Uterus (tissue), 4 donors: ENCODE data around the gene HECW1. TPM values are rescaled to one million over a fixed set of nuclear protein-coding genes. Genes with fewer than 3 reads are reported as not detected.

ENCODE experiments used
- DNase-seq, 2 donors: peaks; one replicate each; pipeline ENCODE4 v3.0.0-alpha.2; 2019 to 2020
- H3K27ac ChIP-seq, 2 donors: fragments of 200-600 bp; sonication (generic); 1 replicate in 1 of 2; 2 replicates in 1 of 2; pipeline ENCODE4 v1.5.1; 2016 to 2018
- H3K27me3 ChIP-seq, 2 donors: fragments of 200-600 bp; sonication (generic); one replicate each; pipeline ENCODE4 v1.5.1; 2018 to 2019; ENCODE audit warnings: control low read depth in 1 of 2
- H3K36me3 ChIP-seq, 2 donors: fragments of 200-600 bp; sonication (generic); one replicate each; pipeline ENCODE4 v1.5.1; 2019; ENCODE audit warnings: control low read depth in 1 of 2
- H3K4me1 ChIP-seq, 2 donors: fragments of 200-600 bp; sonication (generic); one replicate each; pipeline ENCODE4 v1.5.1; 2018 to 2019; ENCODE audit warnings: control low read depth in 1 of 2
- H3K4me3 ChIP-seq, 2 donors: fragments of 200-600 bp; sonication (generic); 1 replicate in 1 of 2; 2 replicates in 1 of 2; pipeline ENCODE4 v1.5.1; 2018 to 2019; ENCODE audit warnings: mild to moderate bottlenecking in 1 of 2
- H3K9me3 ChIP-seq, 2 donors: fragments of 200-600 bp; sonication (generic); one replicate each; pipeline ENCODE4 v1.5.1; 2019; ENCODE audit warnings: control low read depth in 1 of 2
- POLR2A ChIP-seq, 2 donors: fragments of 450-650 bp; IDR thresholded peaks; one replicate each; pipeline ENCODE4 v1.6.1; 2016; ENCODE audit warnings: antibody characterized with exemption in 2 of 2, mild to moderate bottlenecking in 1 of 2, moderate library complexity in 1 of 2
- intact Hi-C: fragments of 100-400 bp; cut with DNase I; formaldehyde crosslinking; loops from one replicate; pipeline ENCODE4 v1.15.1; 2023; ENCODE audit warnings: low total_unique reads
- total RNA-seq, 4 donors: library from RNA; depleted of rRNA in 3 of 4; stranded (reverse); fragments of >200 nt in 3 of 4; gene quantifications; one replicate each; pipeline versions ENCODE4 v1.1.0 to v1.2.4, GENCODE V29; 2014 to 2023
- TF ChIP-seq, protein P1 (sequence below), 4 experiments: fragments of 200-600 bp in 2 of 4; fragments of 450-650 bp in 2 of 4; sonication (generic) in 2 of 4; IDR thresholded peaks; one replicate each; pipeline ENCODE4 v1.5.1; 2016 to 2019; ENCODE audit warnings: antibody characterized with exemption in 4 of 4, mild to moderate bottlenecking in 2 of 4, moderate library complexity in 1 of 4
- donor health status: DM: yes; HTN: yes; CAD: no.

HECW1 gene
- total RNA-seq, 4 donors from 2014 or later = 0.28 TPM; not detected in 3

DNA sequence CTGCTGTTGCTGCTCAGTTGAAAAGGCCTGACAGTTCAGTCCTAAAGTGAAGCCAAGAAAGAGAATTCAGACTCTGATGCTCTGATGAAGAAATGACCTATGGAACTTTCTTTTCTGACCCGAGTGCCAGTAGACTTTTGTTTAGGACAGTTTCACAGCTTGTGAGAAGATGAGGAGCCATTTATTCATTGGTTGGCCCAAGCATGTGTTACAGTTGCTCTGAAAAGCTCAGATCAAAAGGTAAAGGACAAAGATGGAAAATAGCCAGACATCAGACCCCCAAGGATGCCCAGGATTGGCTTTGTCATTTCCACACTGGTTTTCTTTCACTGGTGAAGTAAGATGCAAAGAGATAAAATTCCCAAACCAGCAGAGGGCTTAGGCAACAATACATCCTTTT, 321.2 kb downstream of the HECW1 start:
- no peak for TF ChIP-seq POLR2A (IDR thresholded peaks at IDR 0.05)
- TF ChIP-seq, protein P1, sequence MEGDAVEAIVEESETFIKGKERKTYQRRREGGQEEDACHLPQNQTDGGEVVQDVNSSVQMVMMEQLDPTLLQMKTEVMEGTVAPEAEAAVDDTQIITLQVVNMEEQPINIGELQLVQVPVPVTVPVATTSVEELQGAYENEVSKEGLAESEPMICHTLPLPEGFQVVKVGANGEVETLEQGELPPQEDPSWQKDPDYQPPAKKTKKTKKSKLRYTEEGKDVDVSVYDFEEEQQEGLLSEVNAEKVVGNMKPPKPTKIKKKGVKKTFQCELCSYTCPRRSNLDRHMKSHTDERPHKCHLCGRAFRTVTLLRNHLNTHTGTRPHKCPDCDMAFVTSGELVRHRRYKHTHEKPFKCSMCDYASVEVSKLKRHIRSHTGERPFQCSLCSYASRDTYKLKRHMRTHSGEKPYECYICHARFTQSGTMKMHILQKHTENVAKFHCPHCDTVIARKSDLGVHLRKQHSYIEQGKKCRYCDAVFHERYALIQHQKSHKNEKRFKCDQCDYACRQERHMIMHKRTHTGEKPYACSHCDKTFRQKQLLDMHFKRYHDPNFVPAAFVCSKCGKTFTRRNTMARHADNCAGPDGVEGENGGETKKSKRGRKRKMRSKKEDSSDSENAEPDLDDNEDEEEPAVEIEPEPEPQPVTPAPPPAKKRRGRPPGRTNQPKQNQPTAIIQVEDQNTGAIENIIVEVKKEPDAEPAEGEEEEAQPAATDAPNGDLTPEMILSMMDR (IDR thresholded peaks at IDR 0.05) = no peak
- DNase-seq = no peak
- intact Hi-C loops = no loop called here

DNA sequence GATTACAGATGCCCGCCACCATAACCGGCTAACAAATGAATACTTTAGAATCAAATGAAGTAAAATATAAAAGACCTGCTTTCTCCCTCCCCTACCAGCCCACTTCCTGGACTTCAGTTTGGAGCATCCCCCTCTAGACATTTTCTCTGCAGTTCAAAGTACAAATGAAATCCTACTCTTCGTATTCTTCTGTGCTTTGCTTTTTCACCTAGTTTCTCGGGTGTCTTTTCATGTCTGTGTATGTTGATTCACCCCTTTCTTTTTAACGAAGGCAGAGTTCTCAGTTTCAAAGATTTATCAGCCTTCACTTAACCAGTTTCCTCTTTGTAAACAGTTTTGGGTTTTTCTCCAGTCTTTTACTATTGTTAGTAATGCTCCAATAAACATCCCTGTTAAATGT, 324.6 kb downstream of the HECW1 start:
- Histone ChIP-seq H3K4me3 (no peak overlapping the region), H3K9me3 (no peaks in the 10 kb centered on the region), H3K36me3 (no peaks in the 10 kb centered on the region), H3K27me3 (no peaks in the 10 kb centered on the region), H3K27ac (no peak overlapping the region), H3K4me1 (no peaks in the 10 kb centered on the region)
- no peak for DNase-seq
- TF ChIP-seq, protein P1 (IDR thresholded peaks at IDR 0.05) = no peak
- TF ChIP-seq POLR2A (IDR thresholded peaks at IDR 0.05) = no peak
- intact Hi-C loops = no loop called here

More for the DNA sequence above, 321.2 kb downstream of the HECW1 start:
- H3K4me3 ChIP-seq = no peak overlapping the region
- H3K27me3 ChIP-seq = no peaks in the 10 kb centered on the region
- H3K36me3 ChIP-seq = no peaks in the 10 kb centered on the region
- no peaks in the 10 kb centered on the region for H3K4me1 ChIP-seq
- no peaks in the 10 kb centered on the region for H3K9me3 ChIP-seq
- H3K27ac ChIP-seq = no peak overlapping the region

DNA sequence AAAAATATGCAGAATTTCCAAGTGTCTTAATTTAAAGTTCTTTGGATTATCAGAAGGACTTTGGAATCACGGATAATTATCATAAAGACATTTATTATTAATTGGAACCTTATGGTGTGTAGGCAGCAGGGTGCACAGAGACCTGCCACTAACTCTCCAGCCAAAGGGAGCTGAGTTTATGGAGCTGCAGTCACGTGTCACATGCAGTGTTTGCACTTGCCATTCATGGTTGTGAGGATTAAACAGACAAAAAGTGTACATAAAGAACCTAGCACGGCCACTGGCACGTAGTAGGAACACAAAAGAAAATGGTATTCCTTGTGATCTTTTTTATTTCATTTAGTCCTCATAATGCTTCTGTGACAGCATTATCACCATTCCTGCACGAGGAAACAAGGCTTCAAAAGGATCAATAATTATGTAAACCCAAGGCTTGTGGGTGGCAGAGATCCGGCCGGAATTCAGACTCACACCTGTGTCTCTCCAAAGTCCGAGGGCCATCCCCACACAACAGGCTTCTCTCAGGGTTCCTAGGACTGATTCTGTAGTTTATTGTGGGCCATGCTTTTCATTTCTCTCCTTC, 326.5 kb downstream of the HECW1 start:
- Histone ChIP-seq H3K27ac (no peak overlapping the region), H3K4me1 (no peaks in the 10 kb centered on the region), H3K4me3 (no peak overlapping the region), H3K9me3 (no peaks in the 10 kb centered on the region), H3K36me3 (no peaks in the 10 kb centered on the region), H3K27me3 (no peaks in the 10 kb centered on the region)
- no peak for TF ChIP-seq POLR2A (IDR thresholded peaks at IDR 0.05)
- TF ChIP-seq, protein P1 (IDR thresholded peaks at IDR 0.05) = no peak
- DNase-seq = no peak
- intact Hi-C loops = no loop called here

DNA sequence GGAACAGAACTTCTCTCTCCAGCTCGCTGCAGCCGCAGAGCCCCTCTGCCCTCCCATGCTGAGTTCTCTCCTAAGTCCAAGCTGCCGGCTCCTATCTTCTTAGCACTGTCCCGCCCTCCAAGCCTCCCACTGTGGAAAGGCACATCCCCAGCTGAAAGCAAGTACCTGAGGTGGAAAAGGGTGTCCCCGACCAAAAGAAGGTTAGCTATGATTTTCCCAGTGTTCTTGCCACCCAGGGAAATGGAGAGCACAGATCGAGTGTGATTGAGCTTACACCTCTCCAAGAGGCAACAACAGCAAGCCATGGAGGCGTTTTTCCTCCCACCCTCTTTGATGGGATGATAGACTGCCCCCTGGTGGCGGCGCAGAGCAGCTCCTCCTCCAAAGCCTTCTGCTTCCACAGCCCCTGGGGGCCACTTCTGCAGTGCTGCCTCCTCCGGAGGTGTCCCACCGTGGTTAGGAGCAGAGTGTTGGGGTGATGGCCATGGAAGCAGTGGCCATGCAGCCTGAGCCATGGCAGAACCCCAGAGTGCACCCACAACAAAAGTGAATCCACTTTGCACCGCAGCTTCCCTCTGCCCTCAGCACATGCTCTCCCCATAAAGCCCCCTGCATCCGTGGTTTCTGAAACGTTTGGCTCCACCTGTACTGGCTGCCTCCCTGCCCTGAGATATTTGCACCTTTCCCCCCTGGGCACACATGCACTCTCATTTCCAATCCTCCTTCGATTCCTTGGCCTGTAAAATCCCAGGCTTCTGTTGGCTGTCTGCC, 327.4 kb downstream of the HECW1 start:
- Histone ChIP-seq H3K36me3 (no peaks in the 10 kb centered on the region), H3K4me1 (no peaks in the 10 kb centered on the region), H3K4me3 (no peak overlapping the region), H3K9me3 (no peaks in the 10 kb centered on the region), H3K27ac (no peak overlapping the region), H3K27me3 (no peaks in the 10 kb centered on the region)
- intact Hi-C loops = no loop called here
- DNase-seq = peak in 1 of 2 donors; percentile 17
- TF ChIP-seq, protein P1 (IDR thresholded peaks at IDR 0.05) = peak in 1 of 4 experiments; percentile 17
- TF ChIP-seq POLR2A (IDR thresholded peaks at IDR 0.05) = no peak
